Measurements from ENCODE around the gene C15orf61. TPM values are rescaled to one million over a fixed set of nuclear protein-coding genes. Genes with fewer than 3 reads are reported as not detected.

The C15orf61 gene
- total RNA-seq, 4 donors from 2014 or later: 10.2 to 25.9 (median 15.8) TPM

DNA sequence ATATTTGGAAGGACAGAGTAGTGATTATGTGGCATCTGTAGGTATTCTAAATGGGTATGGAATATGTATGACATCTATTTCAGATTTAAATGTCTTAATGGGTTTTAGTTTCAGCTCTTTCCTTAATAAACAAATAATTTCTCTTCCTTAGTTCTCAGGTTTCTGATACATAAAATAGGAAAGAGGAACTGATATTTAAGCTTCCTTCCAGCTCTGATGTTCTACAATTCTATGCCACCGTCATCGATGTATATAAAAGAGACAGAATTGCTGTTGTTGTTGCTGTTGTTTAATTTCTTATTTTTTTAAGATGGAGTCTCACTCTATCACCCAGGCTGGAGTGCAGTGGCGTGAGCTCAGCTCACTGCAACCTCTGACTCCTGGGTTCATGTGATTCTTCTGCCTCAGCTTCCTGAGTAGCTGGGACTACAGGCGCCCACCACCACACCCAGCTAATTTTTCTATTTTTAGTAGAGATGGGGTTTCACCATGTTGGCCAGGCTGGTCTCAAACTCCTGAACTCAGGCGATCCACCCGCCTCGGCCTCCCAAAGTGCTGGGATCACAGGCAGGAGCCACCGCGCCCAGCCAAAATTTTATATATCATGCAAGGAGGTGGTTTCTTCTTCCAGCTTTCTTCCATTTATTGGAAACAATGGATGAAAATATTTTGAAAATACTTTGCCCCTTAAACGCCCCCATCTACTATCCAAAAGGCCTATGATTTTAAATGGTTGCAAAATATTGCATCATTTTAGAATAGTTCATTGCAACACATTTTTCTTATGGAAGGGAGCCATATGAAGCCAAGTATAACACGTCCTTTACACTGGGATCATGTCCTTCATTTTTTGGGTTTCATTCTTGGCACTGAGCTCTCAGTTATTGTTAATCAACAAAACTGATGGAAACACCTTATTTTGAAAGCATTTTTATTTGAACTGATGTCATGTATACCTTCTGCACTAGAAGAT lies 13.9 kb upstream of the C15orf61 start:
- intact Hi-C loops (cut with DNase I; ENCODE audit: low total_unique reads): no loop called here
- no peak overlapping the region for H3K4me3 ChIP-seq
- DNase-seq (no peak), ATAC-seq (peak; percentile 54 to 55)
- H3K9me3 ChIP-seq: no peaks in the 10 kb centered on the region
- peak overlapping the region in 2 of 4 donors; percentile 33 to 39 for H3K27ac ChIP-seq
- in situ Hi-C loops (cut with MboI; ENCODE audit: low sequenced_read_pairs in 4 of 4): no loop called here
- H3K4me1 ChIP-seq: peaks cover 0 to 5% of the 10 kb centered on the region in 2 donors
- peaks cover 0 to 18% of the 10 kb centered on the region in 2 donors for H3K36me3 ChIP-seq
- no peaks in the 10 kb centered on the region for H3K27me3 ChIP-seq
- no peak for TF ChIP-seq POLR2A (IDR thresholded peaks at IDR 0.05)
- TF ChIP-seq, protein P1, sequence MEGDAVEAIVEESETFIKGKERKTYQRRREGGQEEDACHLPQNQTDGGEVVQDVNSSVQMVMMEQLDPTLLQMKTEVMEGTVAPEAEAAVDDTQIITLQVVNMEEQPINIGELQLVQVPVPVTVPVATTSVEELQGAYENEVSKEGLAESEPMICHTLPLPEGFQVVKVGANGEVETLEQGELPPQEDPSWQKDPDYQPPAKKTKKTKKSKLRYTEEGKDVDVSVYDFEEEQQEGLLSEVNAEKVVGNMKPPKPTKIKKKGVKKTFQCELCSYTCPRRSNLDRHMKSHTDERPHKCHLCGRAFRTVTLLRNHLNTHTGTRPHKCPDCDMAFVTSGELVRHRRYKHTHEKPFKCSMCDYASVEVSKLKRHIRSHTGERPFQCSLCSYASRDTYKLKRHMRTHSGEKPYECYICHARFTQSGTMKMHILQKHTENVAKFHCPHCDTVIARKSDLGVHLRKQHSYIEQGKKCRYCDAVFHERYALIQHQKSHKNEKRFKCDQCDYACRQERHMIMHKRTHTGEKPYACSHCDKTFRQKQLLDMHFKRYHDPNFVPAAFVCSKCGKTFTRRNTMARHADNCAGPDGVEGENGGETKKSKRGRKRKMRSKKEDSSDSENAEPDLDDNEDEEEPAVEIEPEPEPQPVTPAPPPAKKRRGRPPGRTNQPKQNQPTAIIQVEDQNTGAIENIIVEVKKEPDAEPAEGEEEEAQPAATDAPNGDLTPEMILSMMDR (IDR thresholded peaks at IDR 0.05 in 4 of 5, conservative IDR thresholded peaks at IDR 0.05 in 1 of 5): no peak

DNA sequence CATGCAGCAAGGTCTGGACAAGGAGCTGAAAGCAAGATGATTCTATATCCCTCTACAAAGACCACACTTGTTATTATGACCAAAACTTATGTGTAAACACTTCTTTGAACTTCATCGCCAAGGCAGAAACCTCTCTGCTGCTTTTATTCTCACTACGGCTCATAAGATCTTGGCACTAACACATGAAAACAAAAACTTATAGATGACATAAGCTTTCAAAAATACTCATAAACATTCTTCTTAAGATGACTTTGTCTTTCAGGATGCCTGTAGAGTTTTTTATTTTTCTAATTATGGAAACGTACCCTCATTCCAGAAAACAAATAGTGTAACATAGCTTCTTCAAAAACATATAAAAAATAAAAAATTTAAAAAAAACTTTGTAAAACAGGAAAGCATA lies 12.5 kb upstream of the C15orf61 start:
- no peak for ATAC-seq
- in situ Hi-C loops (cut with MboI; ENCODE audit: low sequenced_read_pairs in 4 of 4): no loop called here
- no peak for TF ChIP-seq POLR2A (IDR thresholded peaks at IDR 0.05)
- TF ChIP-seq, protein P1 (IDR thresholded peaks at IDR 0.05 in 4 of 5, conservative IDR thresholded peaks at IDR 0.05 in 1 of 5): no peak
- Histone ChIP-seq H3K4me1 (peaks cover 0 to 5% of the 10 kb centered on the region in 2 donors), H3K27ac (no peak overlapping the region), H3K27me3 (no peaks in the 10 kb centered on the region), H3K9me3 (no peaks in the 10 kb centered on the region), H3K36me3 (peaks cover 0 to 32% of the 10 kb centered on the region in 2 donors), H3K4me3 (no peak overlapping the region)
- intact Hi-C loops (cut with DNase I; ENCODE audit: low total_unique reads): no loop called here
- no peak for DNase-seq

DNA sequence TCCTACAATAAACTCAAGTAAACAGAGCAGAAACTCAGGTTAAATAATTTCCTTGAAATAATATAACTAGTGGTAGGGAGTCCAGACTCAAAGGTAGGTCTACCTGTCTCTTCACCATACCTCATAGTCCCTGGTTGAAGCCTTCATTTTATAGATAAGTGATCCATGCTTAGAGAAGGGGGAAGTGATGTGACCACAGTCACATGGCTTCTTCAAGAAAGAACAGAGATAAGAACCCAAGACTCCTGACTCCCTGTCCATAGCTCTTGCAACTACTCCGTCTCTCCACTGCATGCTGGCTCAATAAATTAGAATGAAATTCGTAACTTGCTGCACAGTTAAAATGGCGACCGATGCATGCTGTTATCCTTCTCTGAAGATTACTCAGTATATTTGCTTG lies 11.0 kb upstream of the C15orf61 start:
- intact Hi-C loops (cut with DNase I; ENCODE audit: low total_unique reads) (no loop called here), in situ Hi-C loops (cut with MboI; ENCODE audit: low sequenced_read_pairs in 4 of 4) (no loop called here)
- Histone ChIP-seq H3K9me3 (no peaks in the 10 kb centered on the region), H3K27me3 (no peaks in the 10 kb centered on the region), H3K4me1 (peaks cover 0 to 5% of the 10 kb centered on the region in 2 donors), H3K27ac (no peak overlapping the region), H3K4me3 (no peak overlapping the region), H3K36me3 (peaks cover 0 to 42% of the 10 kb centered on the region in 2 donors)
- DNase-seq: no peak
- TF ChIP-seq, protein P1 (IDR thresholded peaks at IDR 0.05 in 4 of 5, conservative IDR thresholded peaks at IDR 0.05 in 1 of 5): no peak
- no peak for TF ChIP-seq POLR2A (IDR thresholded peaks at IDR 0.05)
- no peak for ATAC-seq

DNA sequence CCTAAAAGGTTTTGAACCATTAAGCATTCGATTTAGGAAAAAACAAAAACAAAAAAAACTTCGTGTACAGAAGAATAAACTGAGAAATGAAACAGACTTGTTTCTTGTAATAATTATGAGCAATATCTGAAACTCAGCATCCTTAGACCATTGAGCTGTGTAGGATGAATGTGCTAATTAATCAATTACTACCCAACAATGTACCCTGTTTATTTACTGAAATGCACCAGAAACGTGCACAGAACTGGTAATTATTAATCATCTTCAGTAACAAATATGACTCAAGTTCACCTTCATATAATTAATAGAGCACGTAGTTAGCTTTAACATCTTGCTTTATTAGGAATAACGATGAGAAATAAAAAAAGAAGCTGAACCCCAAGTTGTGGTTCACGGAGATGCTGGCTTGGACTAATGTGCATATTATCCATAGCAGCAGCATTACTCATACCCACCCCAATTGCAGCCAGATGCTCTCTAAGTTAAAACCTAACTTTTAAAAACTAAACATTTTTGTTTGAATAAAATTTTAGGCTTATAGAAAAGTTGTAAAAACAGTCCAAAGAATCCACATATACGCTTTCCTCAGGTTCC lies 10.2 kb upstream of the C15orf61 start:
- no peak for TF ChIP-seq POLR2A (IDR thresholded peaks at IDR 0.05)
- TF ChIP-seq, protein P1 (IDR thresholded peaks at IDR 0.05 in 4 of 5, conservative IDR thresholded peaks at IDR 0.05 in 1 of 5): no peak
- peaks cover 0 to 5% of the 10 kb centered on the region in 2 donors for H3K4me1 ChIP-seq
- intact Hi-C loops (cut with DNase I; ENCODE audit: low total_unique reads) (no loop called here), in situ Hi-C loops (cut with MboI; ENCODE audit: low sequenced_read_pairs in 4 of 4) (no loop called here)
- no peak for DNase-seq
- H3K27me3 ChIP-seq: no peaks in the 10 kb centered on the region
- peaks cover 0 to 43% of the 10 kb centered on the region in 2 donors for H3K36me3 ChIP-seq
- H3K27ac ChIP-seq: no peak overlapping the region
- H3K9me3 ChIP-seq: no peaks in the 10 kb centered on the region
- H3K4me3 ChIP-seq: no peak overlapping the region
- no peak for ATAC-seq
